22Rv1 (cell line): ENCODE results near the gene CSTF1.

Experiments used
- CTCF ChIP-seq: fragments of 450-650 bp; IDR thresholded peaks from 2 replicates; pipeline ENCODE4 v1.5.1; 2017; ENCODE audit warnings: mild to moderate bottlenecking
- ZFX ChIP-seq: fragments of 450-650 bp; IDR thresholded peaks from 2 replicates; pipeline ENCODE4 v1.6.1; 2017; ENCODE audit warnings: antibody characterized with exemption, borderline replicate concordance

- TF ChIP-seq CTCF, result no peak
- TF ChIP-seq ZFX, result no peak
Measured at GRCh38 chr20:56395166-56395565, 2.7 kb downstream of the CSTF1 start.
